Pons (tissue), 1 donor: Measurements from ENCODE around the gene KCNIP1.
A peak's percentile ranks its signal among the peaks of the same experiment; 100 is the strongest.

Source experiments
- DNase-seq: peaks from one replicate; pipeline ENCODE4 v3.0.0-alpha.2; 2016; ENCODE audit warnings: low spot score

The KCNIP1 gene

DNA sequence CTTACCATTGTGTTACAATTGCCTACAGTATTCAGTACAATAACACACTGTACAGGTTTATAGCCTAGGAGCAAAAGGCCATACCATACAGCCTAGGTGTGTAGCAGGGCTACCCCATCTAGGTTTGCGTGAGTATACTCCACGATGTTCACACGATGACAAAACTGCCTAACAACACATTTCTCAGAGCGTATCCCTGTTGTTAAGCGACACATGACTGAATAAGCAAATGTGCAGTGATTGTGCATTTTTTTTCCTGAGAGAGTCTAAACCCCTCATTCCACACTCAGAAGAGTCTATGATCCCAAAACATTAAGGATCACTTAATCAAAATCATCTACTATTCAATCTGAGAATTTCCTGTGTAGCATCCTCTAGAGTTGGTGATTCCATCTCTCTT is 211.3 kb downstream of the KCNIP1 start:
- no peak for DNase-seq

- DNase-seq = no peak
Measured at GRCh38 chr5:170716396-170716795, 212.6 kb downstream of the KCNIP1 start.

DNA sequence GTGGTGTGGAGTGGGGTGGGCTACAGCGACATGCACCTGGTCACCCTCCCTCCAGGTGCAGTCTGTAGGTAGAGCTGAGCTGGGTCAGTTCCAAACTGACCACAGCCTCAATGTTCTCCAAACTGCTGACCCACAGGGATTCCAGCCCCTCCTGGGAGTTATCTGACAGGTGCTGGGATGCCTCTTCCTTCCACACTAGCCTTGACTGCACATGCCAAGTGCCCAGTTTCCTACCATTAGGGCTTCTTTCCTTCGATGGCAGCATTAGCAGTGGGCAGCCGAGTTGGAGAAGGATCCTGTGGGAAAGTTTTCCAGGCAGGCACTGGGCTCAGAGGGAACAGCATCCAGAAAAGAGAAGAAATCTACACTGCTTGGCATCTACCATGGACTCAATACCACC is 215.7 kb downstream of the KCNIP1 start:
- DNase-seq = no peak

GRCh38 chr5:170720179-170720578 is 216.4 kb downstream of the KCNIP1 start:
- no peak for DNase-seq

- DNase-seq = no peak
Measured at GRCh38 chr5:170720984-170721383, 217.2 kb downstream of the KCNIP1 start.

DNA sequence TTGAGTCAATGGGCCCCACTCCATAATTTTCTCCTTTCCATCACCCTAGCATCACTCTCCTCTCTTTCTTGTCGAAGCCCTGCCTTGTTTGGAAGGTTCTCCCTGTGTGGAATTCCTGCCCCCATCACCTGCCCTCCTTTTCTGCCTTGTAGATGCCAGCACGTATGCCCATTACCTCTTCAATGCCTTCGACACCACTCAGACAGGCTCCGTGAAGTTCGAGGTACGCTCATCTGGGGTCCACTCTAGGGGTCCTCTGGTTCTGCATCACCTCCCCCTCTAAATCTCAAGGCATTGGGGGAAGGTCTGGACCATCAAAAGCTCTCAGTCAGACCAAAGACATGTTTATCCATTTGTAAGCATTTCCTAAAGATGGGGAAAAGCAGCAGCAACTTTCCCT is 217.9 kb downstream of the KCNIP1 start:
- no peak for DNase-seq

GRCh38 chr5:170722316-170722715 is 218.5 kb downstream of the KCNIP1 start:
- DNase-seq = no peak

DNA sequence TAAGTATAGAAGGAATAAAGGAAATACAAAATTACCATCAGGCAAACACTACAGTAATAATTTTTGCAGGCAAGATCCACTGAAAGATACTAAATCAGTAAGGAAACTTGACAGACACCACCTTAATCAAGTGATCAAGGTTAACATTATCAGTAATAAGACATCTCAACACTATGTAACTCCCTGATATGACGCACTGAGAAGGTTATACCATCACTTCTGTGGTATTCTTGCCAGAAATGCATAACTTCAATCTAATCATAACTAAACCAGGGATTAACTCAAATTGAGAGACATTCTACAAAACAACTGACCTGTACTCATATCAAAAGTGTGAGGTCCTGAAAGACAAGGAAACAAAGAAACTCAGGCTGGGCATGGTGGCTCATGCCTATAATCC is 227.2 kb downstream of the KCNIP1 start:
- no peak for DNase-seq

- DNase-seq = no peak
Measured at GRCh38 chr5:170732685-170733084, 228.9 kb downstream of the KCNIP1 start.

DNA sequence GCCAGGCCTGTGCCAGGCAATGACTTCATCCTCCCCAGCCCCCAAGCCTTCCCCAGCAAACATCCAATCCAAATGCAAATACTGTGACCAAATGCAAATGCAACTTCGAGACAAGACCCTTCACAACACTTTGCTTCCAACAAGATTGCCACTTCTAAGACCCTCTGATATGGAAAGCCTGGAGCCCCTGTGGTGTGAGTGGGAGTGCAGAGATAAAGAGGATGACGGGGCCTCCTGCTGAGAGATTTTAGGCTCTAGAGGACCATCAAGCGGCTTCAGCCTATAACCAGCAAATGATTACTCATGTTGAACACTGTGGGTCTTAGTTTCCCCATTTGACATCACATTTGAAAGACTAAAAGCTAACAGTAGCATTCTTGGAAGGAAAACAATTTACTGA is 233.1 kb downstream of the KCNIP1 start:
- DNase-seq = no peak

DNA sequence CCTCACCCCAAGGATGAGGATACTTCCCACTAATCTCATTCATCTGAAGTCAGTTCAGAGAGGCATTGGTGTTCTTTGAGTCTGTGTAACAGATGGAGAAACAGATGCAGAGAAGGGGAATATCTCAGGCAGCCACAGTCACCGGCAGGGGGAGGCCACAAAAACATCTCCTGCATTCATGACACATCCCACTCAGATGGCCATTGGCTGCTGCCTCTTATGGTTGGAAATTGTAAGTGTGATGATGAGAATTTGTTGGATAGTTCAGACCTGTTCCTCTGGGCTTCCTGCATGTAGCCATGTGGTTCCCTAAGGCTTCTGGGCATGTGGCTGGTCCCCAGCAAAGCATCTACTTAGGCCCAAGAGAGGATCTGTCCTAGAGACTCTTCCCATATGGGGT is 233.8 kb downstream of the KCNIP1 start:
- DNase-seq = no peak

- DNase-seq = no peak
Measured at GRCh38 chr5:170738840-170739239, 235.0 kb downstream of the KCNIP1 start.

- DNase-seq = no peak
Measured at GRCh38 chr5:170739446-170739845, 235.6 kb downstream of the KCNIP1 start.

GRCh38 chr5:170740551-170741205 is 236.9 kb downstream of the KCNIP1 start:
- DNase-seq = peak; percentile 14

- DNase-seq = no peak
Measured at GRCh38 chr5:170741801-170742200, 238.0 kb downstream of the KCNIP1 start.

GRCh38 chr5:170743876-170744212 is 240.0 kb downstream of the KCNIP1 start:
- DNase-seq = no peak

GRCh38 chr5:170745481-170746071 is 241.8 kb downstream of the KCNIP1 start:
- DNase-seq = no peak

GRCh38 chr5:170746075-170746960 is 242.5 kb downstream of the KCNIP1 start:
- no peak for DNase-seq

DNA sequence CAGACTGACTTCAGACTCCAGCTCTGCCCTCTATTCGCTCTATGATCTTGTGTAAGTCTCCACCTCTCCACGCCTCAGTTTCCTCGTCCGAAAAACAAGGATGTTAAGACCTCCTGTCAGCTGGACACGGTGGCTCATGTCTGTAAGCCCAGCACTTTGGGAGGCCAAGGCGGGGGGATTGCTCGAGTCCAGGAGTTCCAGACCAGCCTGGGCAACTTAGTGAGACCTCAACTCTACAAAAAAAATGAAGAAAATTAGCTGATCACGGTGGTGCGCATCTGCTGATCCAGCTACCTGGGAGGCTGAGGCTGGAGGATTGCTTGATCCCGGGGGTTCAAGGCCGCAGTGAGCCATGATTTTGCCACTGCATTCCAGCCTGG is 243.1 kb downstream of the KCNIP1 start:
- DNase-seq = no peak

- no peak for DNase-seq
Measured at GRCh38 chr5:170747357-170747756, 243.5 kb downstream of the KCNIP1 start.

DNA sequence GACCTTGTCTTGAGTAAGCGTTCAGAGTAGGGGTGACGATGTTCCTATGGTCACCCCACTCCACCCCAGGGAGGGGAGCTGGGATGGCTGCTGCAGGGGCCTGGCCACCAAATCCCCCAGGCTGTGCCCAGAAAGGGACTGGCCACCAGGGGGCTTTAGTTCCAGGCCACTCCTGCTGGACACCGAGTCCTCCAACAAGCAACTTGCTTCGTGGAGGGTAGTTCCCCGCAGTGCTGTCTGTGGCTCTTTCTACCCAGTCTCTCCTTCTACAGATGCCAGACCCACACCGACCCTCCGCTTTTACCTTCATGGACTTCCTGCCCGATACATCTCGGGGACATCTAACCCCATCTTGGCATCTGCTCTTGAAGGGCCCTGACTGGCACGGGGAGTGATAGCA is 244.0 kb downstream of the KCNIP1 start:
- no peak for DNase-seq

GRCh38 chr5:170748951-170749471 is 245.2 kb downstream of the KCNIP1 start:
- no peak for DNase-seq

- DNase-seq = no peak
Measured at GRCh38 chr5:170749911-170750431, 246.2 kb downstream of the KCNIP1 start.
